ENCODE data around the gene C14orf119.

The C14orf119 gene

DNA sequence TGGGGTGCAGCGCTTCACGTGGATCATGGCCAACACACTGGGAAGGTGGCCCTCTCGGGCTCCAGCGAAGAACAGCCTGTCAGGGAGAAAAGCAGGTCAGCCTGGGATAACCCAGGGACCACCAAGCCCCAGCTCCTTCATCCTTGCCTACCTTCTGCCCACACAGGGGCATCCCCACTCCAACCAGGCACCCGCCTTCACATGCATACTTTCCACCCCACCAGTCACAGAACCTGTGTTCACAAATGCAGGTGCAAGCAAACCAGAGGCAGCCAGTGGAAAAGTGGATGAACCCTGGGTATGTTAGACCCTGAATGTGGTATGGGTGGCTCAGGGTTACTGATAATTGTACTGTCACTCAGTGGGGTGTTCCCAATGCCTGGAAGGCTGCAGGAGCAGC is 36.2 kb downstream of the C14orf119 start:
- H3K4me1 ChIP-seq (ENCODE audit: control insufficient read depth, insufficient read depth, low read length, poor library complexity, severe bottlenecking): no peaks in the 10 kb centered on the region
- no peaks in the 10 kb centered on the region for H3K9me3 ChIP-seq (ENCODE audit: control insufficient read depth, low read length)
- H3K36me3 ChIP-seq (ENCODE audit: control insufficient read depth, insufficient read depth, low read length): peaks cover 3% of the 10 kb centered on the region
- H3K4me3 ChIP-seq (ENCODE audit: extremely low read depth, insufficient read depth, low read length, poor library complexity, severe bottlenecking): no peak overlapping the region
- WGBS, 2 experiments (ENCODE audit: insufficient coverage in 2 of 2): 95% methylated on average over 4 to 5 of the region's 5 CpGs
- no peak overlapping the region for H3K27ac ChIP-seq (ENCODE audit: low read depth, low read length, severe bottlenecking)

DNA sequence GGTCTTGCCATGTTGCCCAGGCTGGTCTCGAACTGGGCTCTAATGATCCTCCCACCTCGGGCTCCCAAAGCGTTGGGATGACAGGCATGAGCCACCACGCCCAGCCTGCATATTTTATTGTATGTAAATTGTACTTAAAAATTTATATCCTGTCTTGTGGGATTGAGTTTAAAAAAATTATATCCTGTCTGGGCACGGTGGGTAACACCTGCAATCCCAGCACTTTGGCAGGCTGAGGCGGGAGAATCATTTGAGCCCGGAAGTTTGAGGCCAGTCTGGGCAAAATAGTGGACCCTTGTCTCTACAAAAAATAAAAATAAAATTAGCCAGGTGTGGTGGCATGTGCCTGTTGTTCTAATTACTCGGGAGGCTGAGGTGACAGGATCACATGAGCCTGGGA is 37.7 kb downstream of the C14orf119 start:
- Histone ChIP-seq H3K4me3 (ENCODE audit: extremely low read depth, insufficient read depth, low read length, poor library complexity, severe bottlenecking) (no peak overlapping the region), H3K4me1 (ENCODE audit: control insufficient read depth, insufficient read depth, low read length, poor library complexity, severe bottlenecking) (no peaks in the 10 kb centered on the region), H3K27ac (ENCODE audit: low read depth, low read length, severe bottlenecking) (no peak overlapping the region), H3K36me3 (ENCODE audit: control insufficient read depth, insufficient read depth, low read length) (no peaks in the 10 kb centered on the region), H3K9me3 (ENCODE audit: control insufficient read depth, low read length) (no peaks in the 10 kb centered on the region)
- 92 to 100% methylated on average over 2 to 5 of the region's 8 CpGs for WGBS, 2 experiments (ENCODE audit: insufficient coverage in 2 of 2)

DNA sequence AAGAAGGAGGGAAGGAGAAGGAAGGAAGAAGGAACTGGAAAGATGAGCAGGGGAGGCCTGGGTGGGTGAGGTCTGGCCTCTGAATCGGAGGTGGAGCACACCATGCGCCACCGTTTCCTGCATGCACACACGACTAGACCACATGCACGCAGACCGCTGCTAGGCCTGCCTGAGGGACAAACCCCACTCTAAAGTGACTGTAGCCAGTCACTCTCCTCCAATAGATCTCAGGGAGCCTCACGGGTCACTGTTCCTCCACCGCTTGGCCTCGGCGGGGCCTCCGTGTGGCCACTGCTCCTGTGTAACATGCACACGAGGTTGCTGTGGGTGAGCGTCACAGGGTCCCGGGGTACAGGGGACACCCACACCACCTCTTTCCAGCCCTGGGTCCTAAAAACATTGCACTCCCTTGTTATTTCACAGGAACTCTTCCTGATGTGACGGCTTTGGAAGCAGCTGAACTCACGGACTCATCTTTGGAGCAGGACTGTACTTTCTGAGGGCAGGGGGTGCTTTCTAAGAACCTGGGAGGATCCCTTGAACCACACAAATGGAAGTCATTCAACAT is 41.3 kb downstream of the C14orf119 start:
- H3K27ac ChIP-seq (ENCODE audit: low read depth, low read length, severe bottlenecking): no peak overlapping the region
- H3K9me3 ChIP-seq (ENCODE audit: control insufficient read depth, low read length): no peaks in the 10 kb centered on the region
- WGBS, 2 experiments (ENCODE audit: insufficient coverage in 2 of 2): 96 to 98% methylated on average over 8 to 16 of the region's 16 CpGs
- no peaks in the 10 kb centered on the region for H3K4me1 ChIP-seq (ENCODE audit: control insufficient read depth, insufficient read depth, low read length, poor library complexity, severe bottlenecking)
- H3K4me3 ChIP-seq (ENCODE audit: extremely low read depth, insufficient read depth, low read length, poor library complexity, severe bottlenecking): no peak overlapping the region
- no peaks in the 10 kb centered on the region for H3K36me3 ChIP-seq (ENCODE audit: control insufficient read depth, insufficient read depth, low read length)

DNA sequence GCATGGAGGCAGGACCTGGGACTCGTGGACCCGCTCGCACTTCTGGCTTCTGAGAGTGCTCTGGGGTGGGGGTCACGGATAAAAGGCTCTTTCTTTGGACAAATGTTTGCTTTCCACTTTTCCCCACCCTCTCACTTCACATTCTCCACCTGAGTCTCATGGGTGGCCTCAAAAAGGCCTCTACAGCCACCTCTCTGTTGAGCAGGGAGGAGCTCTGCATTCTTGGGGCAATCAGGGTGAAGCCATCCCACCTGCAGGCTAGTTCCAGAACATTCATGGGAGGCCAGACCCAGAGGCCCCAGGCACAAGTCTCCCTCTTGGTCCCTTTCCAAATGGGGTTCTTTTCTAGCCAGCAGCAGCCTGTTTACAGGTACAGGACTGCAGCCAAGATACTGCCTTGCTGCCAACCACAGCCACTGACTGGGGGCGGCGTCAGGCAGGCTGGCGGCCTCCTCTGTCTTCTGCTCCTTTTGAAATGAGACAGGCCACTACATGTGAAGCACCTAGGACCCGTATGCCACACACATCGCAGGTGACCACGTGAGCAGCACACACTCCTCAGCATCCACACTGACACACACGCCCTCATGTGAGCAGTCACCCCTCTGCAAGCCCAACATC is 42.0 kb downstream of the C14orf119 start:
- Histone ChIP-seq H3K27ac (ENCODE audit: low read depth, low read length, severe bottlenecking) (no peak overlapping the region), H3K4me3 (ENCODE audit: extremely low read depth, insufficient read depth, low read length, poor library complexity, severe bottlenecking) (no peak overlapping the region), H3K9me3 (ENCODE audit: control insufficient read depth, low read length) (no peaks in the 10 kb centered on the region), H3K36me3 (ENCODE audit: control insufficient read depth, insufficient read depth, low read length) (no peaks in the 10 kb centered on the region), H3K4me1 (ENCODE audit: control insufficient read depth, insufficient read depth, low read length, poor library complexity, severe bottlenecking) (no peaks in the 10 kb centered on the region)
- 92 to 96% methylated on average over 10 of the region's 11 CpGs for WGBS, 2 experiments (ENCODE audit: insufficient coverage in 2 of 2)

DNA sequence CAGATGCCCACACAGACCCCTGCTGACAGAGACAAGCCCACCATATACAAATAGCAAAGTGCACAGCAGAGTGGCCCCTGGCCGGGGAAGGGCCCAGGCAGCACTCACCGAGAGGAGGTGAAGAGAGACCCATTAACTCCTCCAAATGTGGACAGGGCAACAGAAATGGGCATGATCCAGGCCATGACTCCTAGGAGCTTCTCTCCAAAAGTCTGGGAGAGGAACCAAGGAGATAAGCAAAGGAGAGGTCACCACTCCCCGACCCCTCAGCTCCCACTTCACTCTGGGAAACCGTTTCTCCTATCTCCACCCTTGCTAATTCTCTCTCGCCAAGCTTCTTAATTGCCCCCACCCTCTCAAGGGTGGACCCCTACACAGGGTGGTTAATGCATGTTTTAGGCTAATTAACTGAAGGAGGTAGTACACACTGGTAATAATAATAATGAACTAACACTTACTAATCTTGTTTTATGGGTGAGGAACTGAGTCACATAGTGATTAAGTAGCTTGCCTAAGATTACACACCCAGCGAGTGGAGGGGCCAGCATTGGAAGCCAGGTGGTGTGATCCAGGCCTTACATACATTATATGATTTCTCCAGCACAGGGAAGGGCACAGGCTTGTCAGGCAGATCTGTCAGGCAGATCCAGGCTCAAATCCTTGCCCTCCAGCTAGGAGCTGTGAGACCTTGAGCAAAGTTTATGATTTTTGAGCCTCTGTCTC is 42.7 kb downstream of the C14orf119 start:
- Histone ChIP-seq H3K4me3 (ENCODE audit: extremely low read depth, insufficient read depth, low read length, poor library complexity, severe bottlenecking) (no peak overlapping the region), H3K27ac (ENCODE audit: low read depth, low read length, severe bottlenecking) (no peak overlapping the region), H3K36me3 (ENCODE audit: control insufficient read depth, insufficient read depth, low read length) (no peaks in the 10 kb centered on the region), H3K9me3 (ENCODE audit: control insufficient read depth, low read length) (no peaks in the 10 kb centered on the region), H3K4me1 (ENCODE audit: control insufficient read depth, insufficient read depth, low read length, poor library complexity, severe bottlenecking) (no peaks in the 10 kb centered on the region)
- WGBS, 2 experiments (ENCODE audit: insufficient coverage in 2 of 2): 100% methylated on average over 1 to 2 of the region's 6 CpGs

DNA sequence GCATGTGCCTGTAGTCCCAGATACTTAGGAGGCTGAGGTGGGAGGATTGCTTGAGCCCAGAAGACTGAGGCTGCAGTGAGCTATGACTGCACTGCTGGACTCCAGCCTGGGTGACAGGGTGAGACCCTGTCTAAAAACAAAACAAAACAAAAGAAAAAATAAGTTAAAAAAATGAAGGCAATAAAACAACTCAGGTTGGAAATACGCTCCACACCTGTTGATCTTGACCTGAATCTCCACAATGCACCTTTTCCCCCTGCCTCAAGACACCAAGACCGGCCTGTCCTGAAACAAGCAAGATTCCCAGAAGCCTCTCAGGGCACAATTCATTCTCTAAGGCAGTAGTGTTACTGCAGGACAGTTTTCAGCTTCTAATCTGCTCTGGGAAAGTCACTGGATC is 44.6 kb downstream of the C14orf119 start:
- no peaks in the 10 kb centered on the region for H3K36me3 ChIP-seq (ENCODE audit: control insufficient read depth, insufficient read depth, low read length)
- no peak overlapping the region for H3K27ac ChIP-seq (ENCODE audit: low read depth, low read length, severe bottlenecking)
- H3K9me3 ChIP-seq (ENCODE audit: control insufficient read depth, low read length): no peaks in the 10 kb centered on the region
- 100% methylated on average over 2 of the region's 2 CpGs; no CpG with 5 or more reads in 1 of the 2 experiments for WGBS, 2 experiments (ENCODE audit: insufficient coverage in 2 of 2)
- no peak overlapping the region for H3K4me3 ChIP-seq (ENCODE audit: extremely low read depth, insufficient read depth, low read length, poor library complexity, severe bottlenecking)
- no peaks in the 10 kb centered on the region for H3K4me1 ChIP-seq (ENCODE audit: control insufficient read depth, insufficient read depth, low read length, poor library complexity, severe bottlenecking)

DNA sequence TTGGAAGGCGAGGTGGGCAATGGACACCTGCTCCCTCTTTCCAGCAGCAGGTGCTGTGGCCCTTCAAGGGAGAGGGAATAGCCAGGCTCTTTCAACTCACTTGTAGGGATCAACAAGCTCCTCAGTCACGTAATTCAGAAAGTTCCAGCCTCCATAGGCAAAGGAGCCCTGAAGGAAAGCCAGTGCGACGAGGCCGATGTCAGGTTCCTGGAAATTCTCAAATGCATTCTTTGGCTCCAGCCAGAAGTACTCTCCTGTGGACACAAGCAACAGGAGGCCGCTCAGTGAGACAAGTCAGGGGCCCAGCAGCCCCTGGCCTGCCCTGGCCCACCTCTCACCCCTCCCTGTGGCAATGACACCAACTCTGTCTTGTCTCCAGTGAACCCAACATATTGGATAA is 45.1 kb downstream of the C14orf119 start:
- Histone ChIP-seq H3K9me3 (ENCODE audit: control insufficient read depth, low read length) (no peaks in the 10 kb centered on the region), H3K36me3 (ENCODE audit: control insufficient read depth, insufficient read depth, low read length) (no peaks in the 10 kb centered on the region), H3K4me1 (ENCODE audit: control insufficient read depth, insufficient read depth, low read length, poor library complexity, severe bottlenecking) (no peaks in the 10 kb centered on the region), H3K4me3 (ENCODE audit: extremely low read depth, insufficient read depth, low read length, poor library complexity, severe bottlenecking) (no peak overlapping the region), H3K27ac (ENCODE audit: low read depth, low read length, severe bottlenecking) (no peak overlapping the region)
- WGBS, 2 experiments (ENCODE audit: insufficient coverage in 2 of 2): 83 to 93% methylated on average over 5 to 6 of the region's 6 CpGs

DNA sequence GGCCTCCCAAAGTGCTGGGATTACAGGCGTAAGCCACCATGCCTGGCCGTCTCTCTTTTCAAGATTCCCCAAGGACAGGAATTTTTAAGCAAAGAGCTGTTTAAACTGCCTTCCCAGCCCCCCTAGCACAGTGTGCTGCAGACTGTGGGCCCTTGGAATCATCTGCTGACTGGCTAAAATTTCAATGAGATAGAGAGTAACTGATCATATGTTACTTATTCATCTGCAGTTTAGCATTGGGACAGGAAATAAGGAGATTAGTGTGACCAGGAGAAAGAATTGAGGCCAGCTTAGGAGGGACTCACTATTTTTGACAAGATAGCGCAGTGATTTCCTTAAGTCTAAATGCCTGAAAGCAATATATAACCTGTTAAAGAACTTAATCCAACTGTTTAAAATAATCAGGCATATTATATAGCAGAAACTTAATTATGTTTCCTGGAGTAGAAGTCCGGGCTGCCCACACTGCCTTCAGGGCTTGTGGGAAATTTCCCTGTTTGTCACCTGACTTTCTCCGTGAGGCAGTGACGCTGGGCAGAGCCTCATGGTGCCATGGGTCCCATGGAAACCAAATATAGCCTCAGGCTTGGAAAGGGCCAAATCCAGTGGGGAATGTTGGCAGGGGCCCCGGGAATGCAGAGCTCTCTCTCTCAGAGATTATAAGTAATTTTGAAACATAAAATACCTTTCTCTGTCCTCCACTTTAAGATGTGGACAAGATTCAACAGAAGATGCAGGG is 46.6 kb downstream of the C14orf119 start:
- Histone ChIP-seq H3K9me3 (ENCODE audit: control insufficient read depth, low read length) (no peaks in the 10 kb centered on the region), H3K4me3 (ENCODE audit: extremely low read depth, insufficient read depth, low read length, poor library complexity, severe bottlenecking) (no peak overlapping the region), H3K36me3 (ENCODE audit: control insufficient read depth, insufficient read depth, low read length) (no peaks in the 10 kb centered on the region), H3K4me1 (ENCODE audit: control insufficient read depth, insufficient read depth, low read length, poor library complexity, severe bottlenecking) (peaks cover 11% of the 10 kb centered on the region), H3K27ac (ENCODE audit: low read depth, low read length, severe bottlenecking) (no peak overlapping the region)
- WGBS, 2 experiments (ENCODE audit: insufficient coverage in 2 of 2): 85 to 95% methylated on average over 5 of the region's 7 CpGs

DNA sequence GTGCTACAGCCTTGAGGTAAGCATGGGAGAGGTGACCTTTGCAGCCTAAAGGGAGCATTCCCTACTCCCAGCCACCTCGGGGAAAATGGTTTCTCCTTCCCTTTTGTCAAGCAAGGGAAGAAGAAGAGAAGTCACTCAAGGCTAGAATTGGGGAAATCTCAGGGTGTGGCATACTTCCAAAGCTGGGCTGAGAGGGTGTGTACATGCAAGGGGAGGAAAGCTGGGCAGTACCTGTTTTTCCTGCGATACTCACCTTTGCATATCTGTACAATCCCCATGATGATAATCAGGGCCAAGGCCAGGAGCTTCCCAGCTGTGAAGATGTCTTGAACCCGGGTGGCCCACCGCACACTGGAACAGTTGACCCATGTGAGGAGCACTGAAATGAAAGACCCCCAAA is 47.5 kb downstream of the C14orf119 start:
- H3K4me1 ChIP-seq (ENCODE audit: control insufficient read depth, insufficient read depth, low read length, poor library complexity, severe bottlenecking): peaks cover 11% of the 10 kb centered on the region
- no peak overlapping the region for H3K4me3 ChIP-seq (ENCODE audit: extremely low read depth, insufficient read depth, low read length, poor library complexity, severe bottlenecking)
- H3K27ac ChIP-seq (ENCODE audit: low read depth, low read length, severe bottlenecking): no peak overlapping the region
- no peaks in the 10 kb centered on the region for H3K36me3 ChIP-seq (ENCODE audit: control insufficient read depth, insufficient read depth, low read length)
- H3K9me3 ChIP-seq (ENCODE audit: control insufficient read depth, low read length): no peaks in the 10 kb centered on the region
- 94 to 96% methylated on average over 3 to 4 of the region's 4 CpGs for WGBS, 2 experiments (ENCODE audit: insufficient coverage in 2 of 2)

DNA sequence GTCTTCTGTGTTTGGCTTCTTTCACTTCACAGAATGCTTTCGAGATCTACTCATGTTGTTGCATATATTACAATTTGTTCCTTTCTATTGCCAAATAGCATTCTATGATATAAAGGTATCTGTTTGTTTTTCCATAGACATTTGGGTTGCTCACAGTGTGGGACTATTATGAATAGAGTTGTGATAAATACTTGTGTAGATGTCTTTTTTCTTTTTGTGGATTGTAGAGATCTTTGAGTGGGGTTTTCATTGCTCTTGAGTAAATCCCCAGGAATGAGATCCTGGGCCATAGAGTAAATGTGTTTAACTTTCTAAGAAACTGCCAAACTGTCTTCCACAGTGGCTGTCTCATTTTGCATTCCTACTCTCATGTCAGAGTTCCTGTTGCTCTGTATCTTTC is 48.6 kb downstream of the C14orf119 start:
- peaks cover 11% of the 10 kb centered on the region for H3K4me1 ChIP-seq (ENCODE audit: control insufficient read depth, insufficient read depth, low read length, poor library complexity, severe bottlenecking)
- H3K36me3 ChIP-seq (ENCODE audit: control insufficient read depth, insufficient read depth, low read length): no peaks in the 10 kb centered on the region
- H3K27ac ChIP-seq (ENCODE audit: low read depth, low read length, severe bottlenecking): no peak overlapping the region
- no peak overlapping the region for H3K4me3 ChIP-seq (ENCODE audit: extremely low read depth, insufficient read depth, low read length, poor library complexity, severe bottlenecking)
- no peaks in the 10 kb centered on the region for H3K9me3 ChIP-seq (ENCODE audit: control insufficient read depth, low read length)
- WGBS, 2 experiments (ENCODE audit: insufficient coverage in 2 of 2): no CpG with 5 or more reads among the region's 1 CpG

All from mesodermal cell (in vitro differentiated cells).